HL-60 (cell line): Measurements from ENCODE around the gene LANCL2.

Experiments
- POLR2AphosphoS5 ChIP-seq: IDR thresholded peaks from 2 replicates; pipeline ENCODE4 v1.6.1; 2012; ENCODE audit warnings: low read depth
- SPI1 ChIP-seq: IDR thresholded peaks from 2 replicates; pipeline ENCODE4 v1.6.1; 2012; ENCODE audit warnings: low read depth, mild to moderate bottlenecking, borderline replicate concordance

DNA sequence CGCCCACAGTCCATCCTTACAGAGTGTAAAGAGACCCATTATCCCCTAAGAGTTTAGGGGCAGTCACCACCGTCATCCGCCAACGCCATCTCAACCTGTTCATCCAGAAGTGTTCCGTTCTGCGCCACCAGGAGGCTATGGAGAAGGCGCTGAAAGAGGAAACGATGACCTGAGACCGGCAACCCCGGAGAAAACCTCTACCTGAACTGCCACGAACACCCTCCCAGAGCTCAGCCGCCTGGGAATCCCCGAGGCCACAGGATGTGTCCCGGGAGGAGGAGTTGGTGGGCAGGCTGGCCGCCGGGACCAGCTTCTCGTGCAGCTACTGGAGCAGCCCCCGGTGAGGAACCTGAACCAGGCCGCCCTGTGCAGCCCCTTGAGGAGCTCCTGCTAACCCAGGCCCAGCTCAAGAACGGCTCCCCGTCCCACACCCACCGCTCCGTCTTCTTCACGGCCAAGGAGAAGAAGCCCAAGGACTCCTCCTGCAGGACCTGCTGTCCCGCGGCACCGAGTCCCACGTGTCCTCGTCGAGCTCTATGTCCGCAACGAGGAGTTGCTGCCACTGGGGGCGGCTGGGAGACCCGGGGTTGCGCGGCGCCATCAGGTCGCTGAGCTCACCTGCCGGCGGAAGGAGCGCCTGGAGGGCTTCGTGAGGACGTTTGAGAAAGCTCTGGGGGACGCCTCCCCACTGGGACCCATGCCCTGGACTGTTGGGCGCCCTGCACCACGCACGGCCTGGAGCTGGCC, 21.1 kb upstream of the LANCL2 start:
- TF ChIP-seq SPI1 (no peak), POLR2AphosphoS5 (no peak)
